HFFc6 (cell line): Measurements from ENCODE around the gene EDC3. TPM values are rescaled to one million over a fixed set of nuclear protein-coding genes. Genes with fewer than 3 reads are reported as not detected.
A peak's percentile ranks its signal among the peaks of the same experiment; 100 is the strongest.

ENCODE experiments used
- DNase-seq: peaks from one replicate; pipeline ENCODE4 v3.0.0-alpha.2; 2018
- H3K27ac Mint-ChIP-seq: 2 replicates; pipeline ENCODE4 v1.8.0; 2020; ENCODE audit warnings: mild to moderate bottlenecking, mixed read lengths
- H3K27me3 Mint-ChIP-seq: 2 replicates; pipeline ENCODE4 v1.8.0; 2021; ENCODE audit warnings: mild to moderate bottlenecking, moderate library complexity, mixed read lengths; ENCODE audit not compliant: insufficient read depth
- H3K36me3 Mint-ChIP-seq: 2 replicates; pipeline ENCODE4 v1.8.0; 2021; ENCODE audit warnings: low read depth, mixed read lengths
- H3K4me1 Mint-ChIP-seq: 2 replicates; pipeline ENCODE4 v1.8.0; 2020; ENCODE audit warnings: low read depth, mixed read lengths
- H3K4me3 Mint-ChIP-seq: 2 replicates; pipeline ENCODE4 v1.8.0; 2020; ENCODE audit warnings: mild to moderate bottlenecking, moderate library complexity, mixed read lengths
- H3K9me3 Mint-ChIP-seq: 2 replicates; pipeline ENCODE4 v1.8.0; 2020; ENCODE audit warnings: mild to moderate bottlenecking, mixed read lengths
- CTCF ChIP-seq: fragments of 200-600 bp; sonication (generic); IDR thresholded peaks from 2 replicates; pipeline ENCODE4 v1.5.0; 2021; ENCODE audit warnings: antibody characterized with exemption, mild to moderate bottlenecking
- total RNA-seq, 6 experiments: library from RNA; stranded (reverse); fragmentation: NEBNext Ultra II Directional; extraction: Animal tissue kit (Norgen Biotek cat#: 25700); gene quantifications; 2 replicates in 1 of 6; 3 replicates in 5 of 6; pipeline ENCODE4 v1.2.3, GENCODE V29; 2021

Gene EDC3
- total RNA-seq, 6 experiments from 2014 or later: 37.2 to 46.8 (median 40.8) TPM

GRCh38 chr15:74636984-74637383, 58.8 kb downstream of the EDC3 start:
- Mint-ChIP-seq H3K9me3 (no peaks in the 10 kb centered on the region), H3K27me3 (no peaks in the 10 kb centered on the region; the same call in 1 of the 2 replicates), H3K4me3 (no peak overlapping the region), H3K27ac (no peak overlapping the region), H3K4me1 (no peaks in the 10 kb centered on the region), H3K36me3 (peaks cover 12% of the 10 kb centered on the region)
- DNase-seq: no peak
- no peak for TF ChIP-seq CTCF

- Mint-ChIP-seq H3K4me1 (no peaks in the 10 kb centered on the region), H3K36me3 (peaks cover 13% of the 10 kb centered on the region), H3K27me3 (no peaks in the 10 kb centered on the region), H3K27ac (no peak overlapping the region), H3K4me3 (no peak overlapping the region), H3K9me3 (no peaks in the 10 kb centered on the region)
- peak; percentile 93 for TF ChIP-seq CTCF
- DNase-seq: peak; percentile 52
Observed at GRCh38 chr15:74635228-74635627, 60.6 kb downstream of the EDC3 start.

- Mint-ChIP-seq H3K27ac (no peak overlapping the region), H3K9me3 (no peaks in the 10 kb centered on the region), H3K4me1 (no peaks in the 10 kb centered on the region), H3K4me3 (no peak overlapping the region), H3K36me3 (peaks cover 14% of the 10 kb centered on the region), H3K27me3 (peaks cover 1% of the 10 kb centered on the region; the same call in 1 of the 2 replicates)
- TF ChIP-seq CTCF: peak; percentile 22; the same call in 1 of the 2 replicates
- DNase-seq: no peak
Observed at GRCh38 chr15:74633781-74634180, 62.0 kb downstream of the EDC3 start.

GRCh38 chr15:74632601-74633000, 63.2 kb downstream of the EDC3 start:
- Mint-ChIP-seq H3K4me1 (peaks cover 6% of the 10 kb centered on the region), H3K36me3 (peaks cover 25% of the 10 kb centered on the region), H3K27ac (no peak overlapping the region), H3K27me3 (peaks cover 3% of the 10 kb centered on the region), H3K9me3 (no peaks in the 10 kb centered on the region), H3K4me3 (no peak overlapping the region)
- DNase-seq: no peak
- no peak for TF ChIP-seq CTCF

- H3K27me3 Mint-ChIP-seq: peaks cover 3% of the 10 kb centered on the region
- H3K36me3 Mint-ChIP-seq: peaks cover 25% of the 10 kb centered on the region
- H3K9me3 Mint-ChIP-seq: no peaks in the 10 kb centered on the region
- peak; percentile 26 for DNase-seq
- peaks cover 6% of the 10 kb centered on the region for H3K4me1 Mint-ChIP-seq
- H3K27ac Mint-ChIP-seq: no peak overlapping the region
- no peak overlapping the region for H3K4me3 Mint-ChIP-seq
- peak; percentile 92 for TF ChIP-seq CTCF
Observed at GRCh38 chr15:74631935-74632560, 63.8 kb downstream of the EDC3 start.
